ENCODE results near the gene GSC2. TPM values are rescaled to one million over a fixed set of nuclear protein-coding genes. Genes with fewer than 3 reads are reported as not detected.
A peak's percentile ranks its signal among the peaks of the same experiment; 100 is the strongest.

The GSC2 gene
- total and polyA plus RNA-seq, 9 of the 15 experiments (the other 6 are each of a cell fraction or from before 2014, with no cell fraction given), result not detected

DNA sequence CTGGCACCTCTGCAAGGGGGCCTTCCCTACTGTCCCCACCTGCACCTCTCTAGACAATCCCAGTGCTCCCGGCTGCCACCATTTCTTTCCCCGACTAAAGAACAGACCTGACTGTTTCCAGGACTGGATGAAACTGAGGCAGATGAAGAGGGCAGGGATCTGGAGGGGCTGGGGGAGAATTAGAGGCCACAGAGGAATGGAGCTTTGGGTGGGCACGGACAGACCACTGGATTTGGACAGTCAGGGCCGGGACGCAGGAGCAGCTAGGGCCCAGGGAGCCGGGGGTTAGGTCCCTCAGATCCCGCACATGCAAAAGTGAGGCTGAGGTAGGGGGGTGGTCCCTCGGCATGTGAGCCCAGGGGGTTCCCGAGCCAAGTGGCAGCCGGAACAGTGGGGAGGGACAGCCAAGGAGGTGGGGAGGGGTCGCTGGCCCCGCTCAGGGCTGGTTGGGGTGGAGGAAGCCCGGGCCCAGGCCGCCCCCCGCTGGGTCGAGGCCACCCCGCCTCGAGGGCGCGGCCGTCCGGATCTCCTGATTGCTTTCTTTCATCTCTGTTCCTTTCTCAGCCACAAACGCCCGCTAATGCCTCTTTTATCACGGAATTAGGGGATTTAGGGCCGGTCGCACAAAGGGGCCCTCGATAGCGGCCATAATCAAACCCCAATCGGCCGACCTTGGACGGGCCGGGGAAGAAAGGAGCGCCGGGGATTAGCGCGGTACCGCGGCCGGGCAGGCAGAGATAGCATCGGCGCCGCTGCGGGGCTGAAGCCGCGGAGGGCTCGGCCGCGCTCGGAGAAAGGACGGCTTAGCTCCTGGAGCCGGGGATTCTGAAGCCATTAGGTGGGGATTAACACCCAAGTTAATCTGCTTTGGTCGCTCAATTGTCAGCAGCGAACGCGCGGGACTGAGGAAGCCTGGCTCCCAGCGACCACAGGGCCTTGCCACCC lies 19.2 kb upstream of the GSC2 start (continued):
- TF ChIP-seq CXXC5 (CRISPR knock-in tag; IDR thresholded peaks at IDR 0.05) (peak; percentile 99), DIDO1 (tag; IDR thresholded peaks at IDR 0.05; ENCODE audit: low read depth) (no peak), HMGN3 (IDR thresholded peaks at IDR 0.05; ENCODE audit: borderline replicate concordance, extremely low read depth, insufficient read length, low read depth, low read length) (no peak), ERF (CRISPR knock-in tag; IDR thresholded peaks at IDR 0.05) (no peak; the same call in 1 of the 2 replicates), ZNF57 (CRISPR knock-in tag; IDR thresholded peaks at IDR 0.05) (no peak), MED1 (CRISPR knock-in tag; IDR thresholded peaks at IDR 0.05; ENCODE audit: borderline replicate concordance) (no peak), OTX1 (CRISPR knock-in tag; IDR thresholded peaks at IDR 0.05) (no peak), CCNT2 (IDR thresholded peaks at IDR 0.05; ENCODE audit: borderline replicate concordance, extremely low read depth, insufficient read length, low read depth, low read length) (no peak), ZC3H4 (CRISPR knock-in tag; IDR thresholded peaks at IDR 0.05; ENCODE audit: borderline replicate concordance) (no peak), HNRNPL (IDR thresholded peaks at IDR 0.05; ENCODE audit: low read depth, low read length) (no peak), ZNF445 (CRISPR knock-in tag; IDR thresholded peaks at IDR 0.05; ENCODE audit: low read depth) (no peak), NFIC (IDR thresholded peaks at IDR 0.05) (no peak), EGR1 (conservative IDR thresholded peaks at IDR 0.05) (no peak), NBN (IDR thresholded peaks at IDR 0.05; ENCODE audit: low read depth) (no peak), IFI16 (CRISPR knock-in tag; IDR thresholded peaks at IDR 0.05) (no peak), ZBTB17 (CRISPR knock-in tag; IDR thresholded peaks at IDR 0.05) (no peak), MBD2 (IDR thresholded peaks at IDR 0.05; ENCODE audit: borderline replicate concordance, low read depth) (no peak), ZKSCAN1 (IDR thresholded peaks at IDR 0.05; ENCODE audit: low read depth, low read length) (no peak), ZNF41 (CRISPR knock-in tag; conservative IDR thresholded peaks at IDR 0.05) (no peak)
- TF ChIP-seq, protein P1, sequence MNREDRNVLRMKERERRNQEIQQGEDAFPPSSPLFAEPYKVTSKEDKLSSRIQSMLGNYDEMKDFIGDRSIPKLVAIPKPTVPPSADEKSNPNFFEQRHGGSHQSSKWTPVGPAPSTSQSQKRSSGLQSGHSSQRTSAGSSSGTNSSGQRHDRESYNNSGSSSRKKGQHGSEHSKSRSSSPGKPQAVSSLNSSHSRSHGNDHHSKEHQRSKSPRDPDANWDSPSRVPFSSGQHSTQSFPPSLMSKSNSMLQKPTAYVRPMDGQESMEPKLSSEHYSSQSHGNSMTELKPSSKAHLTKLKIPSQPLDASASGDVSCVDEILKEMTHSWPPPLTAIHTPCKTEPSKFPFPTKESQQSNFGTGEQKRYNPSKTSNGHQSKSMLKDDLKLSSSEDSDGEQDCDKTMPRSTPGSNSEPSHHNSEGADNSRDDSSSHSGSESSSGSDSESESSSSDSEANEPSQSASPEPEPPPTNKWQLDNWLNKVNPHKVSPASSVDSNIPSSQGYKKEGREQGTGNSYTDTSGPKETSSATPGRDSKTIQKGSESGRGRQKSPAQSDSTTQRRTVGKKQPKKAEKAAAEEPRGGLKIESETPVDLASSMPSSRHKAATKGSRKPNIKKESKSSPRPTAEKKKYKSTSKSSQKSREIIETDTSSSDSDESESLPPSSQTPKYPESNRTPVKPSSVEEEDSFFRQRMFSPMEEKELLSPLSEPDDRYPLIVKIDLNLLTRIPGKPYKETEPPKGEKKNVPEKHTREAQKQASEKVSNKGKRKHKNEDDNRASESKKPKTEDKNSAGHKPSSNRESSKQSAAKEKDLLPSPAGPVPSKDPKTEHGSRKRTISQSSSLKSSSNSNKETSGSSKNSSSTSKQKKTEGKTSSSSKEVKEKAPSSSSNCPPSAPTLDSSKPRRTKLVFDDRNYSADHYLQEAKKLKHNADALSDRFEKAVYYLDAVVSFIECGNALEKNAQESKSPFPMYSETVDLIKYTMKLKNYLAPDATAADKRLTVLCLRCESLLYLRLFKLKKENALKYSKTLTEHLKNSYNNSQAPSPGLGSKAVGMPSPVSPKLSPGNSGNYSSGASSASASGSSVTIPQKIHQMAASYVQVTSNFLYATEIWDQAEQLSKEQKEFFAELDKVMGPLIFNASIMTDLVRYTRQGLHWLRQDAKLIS (CRISPR knock-in tag; IDR thresholded peaks at IDR 0.05), result no peak
- TF ChIP-seq, protein P2, sequence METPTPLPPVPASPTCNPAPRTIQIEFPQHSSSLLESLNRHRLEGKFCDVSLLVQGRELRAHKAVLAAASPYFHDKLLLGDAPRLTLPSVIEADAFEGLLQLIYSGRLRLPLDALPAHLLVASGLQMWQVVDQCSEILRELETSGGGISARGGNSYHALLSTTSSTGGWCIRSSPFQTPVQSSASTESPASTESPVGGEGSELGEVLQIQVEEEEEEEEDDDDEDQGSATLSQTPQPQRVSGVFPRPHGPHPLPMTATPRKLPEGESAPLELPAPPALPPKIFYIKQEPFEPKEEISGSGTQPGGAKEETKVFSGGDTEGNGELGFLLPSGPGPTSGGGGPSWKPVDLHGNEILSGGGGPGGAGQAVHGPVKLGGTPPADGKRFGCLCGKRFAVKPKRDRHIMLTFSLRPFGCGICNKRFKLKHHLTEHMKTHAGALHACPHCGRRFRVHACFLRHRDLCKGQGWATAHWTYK (CRISPR knock-in tag; IDR thresholded peaks at IDR 0.05), result peak; percentile 84
- TF ChIP-seq, protein P3, sequence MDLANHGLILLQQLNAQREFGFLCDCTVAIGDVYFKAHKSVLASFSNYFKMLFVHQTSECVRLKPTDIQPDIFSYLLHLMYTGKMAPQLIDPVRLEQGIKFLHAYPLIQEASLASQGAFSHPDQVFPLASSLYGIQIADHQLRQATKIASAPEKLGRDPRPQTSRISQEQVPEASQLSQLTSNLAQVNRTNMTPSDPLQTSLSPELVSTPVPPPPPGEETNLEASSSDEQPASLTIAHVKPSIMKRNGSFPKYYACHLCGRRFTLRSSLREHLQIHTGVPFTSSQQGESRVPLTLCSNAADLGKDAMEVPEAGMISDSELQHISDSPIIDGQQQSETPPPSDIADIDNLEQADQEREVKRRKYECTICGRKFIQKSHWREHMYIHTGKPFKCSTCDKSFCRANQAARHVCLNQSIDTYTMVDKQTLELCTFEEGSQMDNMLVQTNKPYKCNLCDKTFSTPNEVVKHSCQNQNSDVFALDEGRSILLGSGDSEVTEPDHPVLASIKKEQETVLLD (IDR thresholded peaks at IDR 0.05), result no peak

All from K562 (cell line).